Stimulated activated CD4-positive, alpha-beta T cell treated with anti-CD3 and anti-CD28 coated beads, Interleukin-2, amount 100 ng/mL, for 24 hours (primary cell): ENCODE measurements around the gene KCNJ6.

Experiments used
- DNase-seq, 2 donors: peaks; one replicate each; pipeline ENCODE4 v3.0.0-alpha.2; 2020

The KCNJ6 gene

GRCh38 chr21:37631319-37632117, 284.7 kb downstream of the KCNJ6 start:
- DNase-seq: no peak

- DNase-seq: no peak
Measured at GRCh38 chr21:37630872-37631271, 285.4 kb downstream of the KCNJ6 start.

- no peak for DNase-seq
Measured at GRCh38 chr21:37628362-37628761, 287.9 kb downstream of the KCNJ6 start.

- no peak for DNase-seq
Measured at GRCh38 chr21:37627561-37627960, 288.7 kb downstream of the KCNJ6 start.

- no peak for DNase-seq
Measured at GRCh38 chr21:37627074-37627473, 289.2 kb downstream of the KCNJ6 start.

- no peak for DNase-seq
Measured at GRCh38 chr21:37626320-37626719, 289.9 kb downstream of the KCNJ6 start.

- no peak for DNase-seq
Measured at GRCh38 chr21:37623689-37624088, 292.6 kb downstream of the KCNJ6 start.

- no peak for DNase-seq
Measured at GRCh38 chr21:37623183-37623582, 293.1 kb downstream of the KCNJ6 start.

- DNase-seq: no peak
Measured at GRCh38 chr21:37622755-37623154, 293.5 kb downstream of the KCNJ6 start.

GRCh38 chr21:37620401-37620800, 295.9 kb downstream of the KCNJ6 start:
- DNase-seq: no peak

GRCh38 chr21:37619464-37619974, 296.7 kb downstream of the KCNJ6 start:
- DNase-seq: no peak

GRCh38 chr21:37618081-37618480, 298.2 kb downstream of the KCNJ6 start:
- DNase-seq: no peak

GRCh38 chr21:37615962-37616361, 300.3 kb downstream of the KCNJ6 start:
- no peak for DNase-seq

GRCh38 chr21:37614351-37614875, 301.8 kb downstream of the KCNJ6 start:
- DNase-seq: no peak

- no peak for DNase-seq
Measured at GRCh38 chr21:37607081-37607480, 309.2 kb downstream of the KCNJ6 start.

GRCh38 chr21:37606549-37606948, 309.7 kb downstream of the KCNJ6 start:
- DNase-seq: no peak

- DNase-seq: no peak
Measured at GRCh38 chr21:37605006-37605405, 311.3 kb downstream of the KCNJ6 start.

- DNase-seq: no peak
Measured at GRCh38 chr21:37603129-37603528, 313.1 kb downstream of the KCNJ6 start.

- DNase-seq: no peak
Measured at GRCh38 chr21:37601915-37602314, 314.3 kb downstream of the KCNJ6 start.

GRCh38 chr21:37601027-37601426, 315.2 kb downstream of the KCNJ6 start:
- DNase-seq: no peak

- DNase-seq: no peak
Measured at GRCh38 chr21:37595944-37596343, 320.3 kb downstream of the KCNJ6 start.

GRCh38 chr21:37594472-37594951, 321.7 kb downstream of the KCNJ6 start:
- no peak for DNase-seq

GRCh38 chr21:37593740-37594471, 322.4 kb downstream of the KCNJ6 start:
- DNase-seq: no peak

GRCh38 chr21:37593015-37593414, 323.2 kb downstream of the KCNJ6 start:
- no peak for DNase-seq
